Kidney glomerular epithelial cell (primary cell): Measurements from ENCODE around the gene POU2AF3.

Experiments used
- DNase-seq: peaks from one replicate; lab custom pipeline; 2025; lab: John Stamatoyannopoulos, UW

POU2AF3 gene

DNA sequence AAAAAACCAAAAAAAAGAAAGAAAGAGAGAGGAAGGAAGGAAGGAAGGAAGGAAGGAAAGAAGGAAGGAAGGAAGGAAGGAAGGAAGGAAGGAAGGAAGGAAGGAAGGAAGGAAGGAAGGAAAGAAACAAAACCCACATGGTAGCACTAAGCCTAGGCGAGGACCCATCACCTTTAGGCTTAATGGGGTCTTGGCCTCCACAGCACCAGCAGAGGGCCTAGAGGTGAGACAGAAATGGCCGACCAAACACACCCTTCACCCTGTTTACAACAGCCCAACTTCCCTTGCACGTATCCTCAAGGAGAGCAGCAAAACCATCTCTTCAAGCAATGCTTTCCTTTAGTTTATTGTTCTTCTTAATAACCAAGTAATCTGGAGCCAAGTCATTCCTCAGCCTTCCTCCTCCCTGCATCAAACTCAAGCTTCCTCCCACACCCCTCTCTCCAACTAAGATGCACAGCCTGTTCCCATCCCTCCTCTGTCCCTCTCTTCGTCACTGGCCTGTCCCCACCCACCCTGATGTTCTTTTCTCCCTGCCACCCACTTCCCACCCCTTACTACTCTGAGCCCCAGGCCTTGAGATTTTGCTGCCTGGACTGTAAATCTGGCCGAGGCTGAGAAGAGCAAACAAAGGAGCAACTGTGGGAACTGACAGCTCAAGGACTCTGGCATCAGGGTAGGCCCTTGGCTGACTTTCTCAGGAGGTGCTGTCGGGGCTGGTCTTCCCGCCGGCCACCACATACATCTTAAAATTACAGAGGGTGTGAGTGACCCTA lies 54.8 kb downstream of the POU2AF3 start:
- no peak for DNase-seq

DNA sequence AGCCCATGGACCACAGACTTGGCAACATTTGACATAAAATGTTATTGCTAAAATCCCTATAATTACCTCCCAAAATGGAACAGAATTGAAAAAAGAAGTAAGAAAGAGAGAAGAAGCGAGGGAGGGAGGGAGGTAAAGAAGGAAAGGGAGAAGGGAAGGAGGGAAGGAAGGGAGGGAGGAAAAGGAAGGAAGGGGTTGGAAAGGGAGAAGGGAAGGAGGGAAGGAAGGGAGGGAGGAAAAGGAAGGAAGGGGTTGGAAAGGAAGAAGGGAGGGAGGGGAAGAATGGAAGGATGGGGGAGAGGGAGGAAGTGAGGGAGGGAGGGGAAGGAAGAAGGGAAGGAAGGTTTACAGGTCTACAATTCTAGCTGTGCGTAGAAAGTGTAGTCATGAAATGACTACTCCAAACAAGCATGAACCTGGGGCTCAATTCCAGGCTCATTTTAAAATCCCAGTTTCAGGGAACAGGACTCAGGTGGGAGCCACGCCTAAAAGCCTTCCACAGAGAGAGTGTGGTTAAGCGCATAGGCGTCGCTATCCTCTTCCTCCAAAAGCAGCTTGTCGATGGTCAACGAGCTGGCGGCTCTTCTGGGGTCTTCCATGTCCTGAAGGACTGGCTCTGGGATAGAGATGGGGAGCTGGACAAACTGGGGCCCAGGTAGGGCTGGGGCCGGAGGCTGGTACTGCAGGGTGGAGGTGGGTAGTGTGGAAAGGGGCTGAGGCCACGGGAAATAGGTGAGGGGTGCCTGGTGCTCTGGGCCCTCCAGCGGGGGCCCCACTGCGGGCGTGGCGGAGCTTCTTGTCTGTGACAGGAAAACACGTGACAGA lies 55.6 kb downstream of the POU2AF3 start:
- no peak for DNase-seq

DNA sequence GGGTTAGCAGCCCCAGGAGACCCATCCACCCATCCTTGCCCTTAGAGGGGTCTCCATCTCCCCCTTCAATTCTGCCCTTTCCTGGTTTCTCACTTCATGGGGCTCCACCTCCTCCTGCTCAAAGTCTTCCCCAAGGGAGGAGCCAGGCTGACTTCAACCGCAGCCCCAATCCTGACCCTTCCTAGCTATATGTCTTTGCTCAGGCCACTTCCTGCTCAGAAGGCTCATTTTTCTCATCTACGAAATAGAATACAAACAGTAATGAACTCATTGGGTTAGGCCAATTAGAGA lies 56.2 kb downstream of the POU2AF3 start:
- DNase-seq, result no peak

DNA sequence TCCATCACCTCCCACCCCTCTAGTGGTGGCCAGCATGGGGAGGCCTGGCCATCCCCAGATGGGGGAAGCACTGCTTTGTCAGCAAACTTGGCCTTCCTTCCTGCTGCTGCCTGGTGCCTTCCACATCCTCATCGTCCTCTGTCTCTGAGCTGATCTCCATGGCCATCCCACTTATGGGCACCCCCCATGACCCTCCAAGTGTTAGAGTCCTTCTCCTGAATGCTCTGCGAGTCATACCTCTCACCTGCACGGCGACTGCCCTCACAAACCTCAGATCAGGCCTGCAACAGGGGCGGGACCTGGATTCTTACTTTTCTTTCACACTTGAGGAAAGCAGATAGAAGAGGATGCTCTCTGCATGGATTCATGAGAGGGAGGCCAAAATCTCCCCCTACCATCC lies 56.8 kb downstream of the POU2AF3 start:
- DNase-seq, result no peak

DNA sequence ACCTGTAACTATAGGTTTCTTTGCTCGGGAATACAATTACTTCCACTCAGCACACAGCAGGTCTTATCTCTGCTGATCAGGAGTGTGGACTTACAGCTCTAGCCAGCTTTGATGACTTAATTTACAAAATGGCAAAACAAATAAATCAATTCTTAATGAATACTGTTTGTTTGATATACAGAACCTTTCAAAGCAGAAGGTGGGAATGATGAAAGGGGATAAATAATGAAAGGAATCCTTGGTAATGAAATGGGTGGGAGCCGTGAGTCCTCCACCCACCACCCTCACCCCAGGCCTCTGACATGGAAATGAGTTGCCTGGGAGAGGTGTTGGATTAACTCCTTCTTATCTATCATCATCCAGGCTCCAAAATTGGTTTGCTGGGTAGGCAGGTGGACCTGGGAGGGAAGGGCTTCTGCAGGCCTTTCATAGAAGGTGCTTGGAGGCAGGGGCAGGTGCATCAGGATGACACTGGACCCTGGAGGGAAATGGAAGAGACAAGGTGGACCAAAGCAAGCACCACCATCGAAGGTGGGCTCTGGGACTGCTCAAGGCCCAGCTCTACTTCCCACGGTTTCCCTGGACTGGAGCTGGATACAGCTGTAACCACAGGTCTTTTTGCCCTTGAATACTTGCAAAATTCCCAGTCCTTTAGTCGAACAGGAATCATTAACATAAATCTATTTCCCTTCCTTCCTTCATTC lies 57.8 kb downstream of the POU2AF3 start:
- no peak for DNase-seq

DNA sequence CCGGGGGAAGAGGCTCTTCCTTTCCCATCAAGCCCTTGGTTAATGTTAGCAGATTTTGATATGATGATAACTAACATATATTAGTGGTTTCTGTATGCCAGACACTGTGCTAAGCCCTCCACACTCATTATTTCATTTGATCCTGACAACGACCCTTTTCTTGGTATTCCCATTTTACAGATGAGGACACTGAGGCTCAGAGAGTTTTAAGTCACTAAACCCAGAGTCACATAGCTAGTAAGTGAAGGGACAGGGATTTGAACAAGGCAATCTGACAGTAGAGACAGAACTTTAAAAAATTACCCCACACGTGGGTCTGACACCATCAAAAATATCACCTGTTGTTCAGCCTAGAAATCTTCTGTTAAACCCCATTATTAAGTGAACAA lies 58.3 kb downstream of the POU2AF3 start:
- no peak for DNase-seq

DNA sequence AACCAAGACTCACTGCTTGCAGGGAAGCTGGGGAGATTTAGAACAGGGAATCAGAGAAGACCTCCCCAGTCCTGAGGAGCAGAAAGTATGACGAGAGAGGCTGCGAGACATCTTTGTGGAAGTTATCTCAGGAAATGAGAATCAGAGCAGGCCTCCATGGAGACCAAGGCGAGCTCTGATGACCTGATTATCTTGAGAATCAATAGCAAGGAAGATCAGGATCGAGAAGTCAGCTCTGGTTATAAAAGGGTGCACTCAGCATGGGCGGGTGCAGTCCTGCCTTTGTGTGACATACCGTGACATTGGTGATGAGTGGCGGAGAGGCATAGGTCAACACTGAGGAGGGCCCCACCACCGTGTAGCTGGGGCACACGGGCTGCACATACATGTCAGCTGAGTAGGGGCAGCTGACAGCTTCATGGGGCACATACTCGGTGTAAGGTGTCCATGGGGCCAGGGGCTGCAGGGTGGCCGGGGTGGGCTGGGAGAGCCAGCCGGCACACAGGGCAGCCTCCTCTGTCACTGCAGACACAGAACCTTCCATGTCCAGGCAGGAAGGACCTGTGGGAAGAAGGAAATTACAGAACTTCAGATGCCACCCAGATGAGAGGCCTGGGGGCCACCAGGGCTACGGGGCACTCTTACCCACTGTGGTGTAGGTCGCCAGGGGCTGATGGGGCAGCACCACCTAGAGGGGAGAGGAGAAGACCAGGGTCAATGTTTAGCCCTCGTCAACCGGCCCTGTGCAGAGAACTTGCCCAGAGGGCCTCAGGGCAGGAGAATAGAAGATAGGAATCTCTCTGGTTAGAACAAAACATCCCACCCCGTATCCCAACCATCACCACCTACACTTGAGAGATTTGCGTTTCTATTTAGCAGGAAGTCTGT lies 59.0 kb downstream of the POU2AF3 start:
- DNase-seq, result no peak
